Measurements from ENCODE around the gene DNAJB1.

Gene DNAJB1

GRCh38 chr19:14473073-14473977 is 44.9 kb downstream of the DNAJB1 start:
- no peak for DNase-seq (ENCODE audit: low spot score)

- peak; percentile 49 for DNase-seq (ENCODE audit: low spot score)
Observed at GRCh38 chr19:14472202-14472938, 45.8 kb downstream of the DNAJB1 start.

GRCh38 chr19:14471436-14472187 is 46.6 kb downstream of the DNAJB1 start:
- no peak for DNase-seq (ENCODE audit: low spot score)

- DNase-seq (ENCODE audit: low spot score): no peak
Observed at GRCh38 chr19:14470031-14470876, 47.9 kb downstream of the DNAJB1 start.

GRCh38 chr19:14467816-14468215 is 50.4 kb downstream of the DNAJB1 start:
- DNase-seq (ENCODE audit: low spot score): peak; percentile 48

- DNase-seq (ENCODE audit: low spot score): no peak
Observed at GRCh38 chr19:14467391-14467790, 50.8 kb downstream of the DNAJB1 start.
